H1 (cell line): ENCODE data around the gene GGT5. TPM values are rescaled to one million over a fixed set of nuclear protein-coding genes. Genes with fewer than 3 reads are reported as not detected.

Source experiments
- ATF2 ChIP-seq: IDR thresholded peaks from 2 replicates; pipeline ENCODE4 v1.6.1; 2012; ENCODE audit warnings: low read length, inconsistent platforms
- BACH1 ChIP-seq: IDR thresholded peaks from 2 replicates; pipeline ENCODE4 v1.6.1; 2012; ENCODE audit warnings: low read length, improper control_type of control experiment
- BCL11A ChIP-seq, 2 experiments: IDR thresholded peaks; one replicate each; pipeline ENCODE4 v1.6.1; 2011; ENCODE audit warnings: low read depth in 2 of 2, low read length in 2 of 2, mild to moderate bottlenecking in 2 of 2
- CBX5 ChIP-seq: fragments of 300-800, 300-1000 bp; sonication (generic); IDR thresholded peaks from 2 replicates; pipeline ENCODE4 v1.7.1; 2016; ENCODE audit warnings: antibody characterized with exemption, low read length, low read depth
- CHD7 ChIP-seq: fragments of 300-600 bp; sonication (generic); IDR thresholded peaks from 2 replicates; pipeline ENCODE4 v1.7.1; 2012; ENCODE audit warnings: low read length, moderate library complexity, mild to moderate bottlenecking, inconsistent platforms; ENCODE audit not compliant: insufficient replicate concordance
- CREB1 ChIP-seq: IDR thresholded peaks from 2 replicates; pipeline ENCODE4 v1.6.1; 2012; ENCODE audit warnings: inconsistent platforms
- KDM5A ChIP-seq: fragments of 200-600 bp; IDR thresholded peaks from 2 replicates; pipeline ENCODE4 v1.7.1; 2012; ENCODE audit warnings: mild to moderate bottlenecking, low read length, inconsistent platforms, mixed read lengths
- PHF8 ChIP-seq: fragments of 200-600 bp; sonication (generic); conservative IDR thresholded peaks from 2 replicates; pipeline ENCODE4 v1.7.1; 2012; ENCODE audit warnings: low read depth, mild to moderate bottlenecking, inconsistent platforms, low read length, moderate library complexity
- polyA plus RNA-seq, 7 experiments: library from polyadenylated mRNA; depleted of rRNA in 3 of 7; stranded (reverse) in 5 of 7; unstranded in 2 of 7; fragments of >200 nt in 5 of 7; fragments of 200-250 nt in 2 of 7; gene quantifications; 1 replicate in 5 of 7; 2 replicates in 1 of 7; 4 replicates in 1 of 7; pipeline versions ENCODE4 v1.2.1 to v1.2.3, GENCODE V29; 2011 to 2013; ENCODE audit warnings: missing spikeins in 2 of 7, mixed read lengths in 2 of 7
- total RNA-seq: library from RNA; stranded (reverse); fragmentation: NEBNext Ultra II Directional; extraction: Animal tissue kit (Norgen Biotek cat#: 25700); gene quantifications from 2 replicates; pipeline ENCODE4 v1.2.1, GENCODE V29; 2021

GGT5 gene
- total and polyA plus RNA-seq, 2 of the 8 experiments (the other 6 are each of a cell fraction or from before 2014, with no cell fraction given) = 0.05 TPM; not detected in 1

- TF ChIP-seq CHD7 = no peak
- TF ChIP-seq ATF2 = no peak
- no peak for TF ChIP-seq PHF8
- 0 out of 2 replicates have a peak, but pooled peaks have one; percentile 34 for TF ChIP-seq CREB1
- TF ChIP-seq CBX5 = no peak
- TF ChIP-seq BCL11A (IDR thresholded peaks at IDR 0.05; ENCODE audit: low read depth in 2 of 2, low read length in 2 of 2) = no peak
- no peak for TF ChIP-seq KDM5A
- no peak for TF ChIP-seq BACH1
Measured at GRCh38 chr22:24247564-24248344, 2.9 kb upstream of the GGT5 start (continued).
